ENCODE results near the gene BTNL2.

Gene BTNL2

DNA sequence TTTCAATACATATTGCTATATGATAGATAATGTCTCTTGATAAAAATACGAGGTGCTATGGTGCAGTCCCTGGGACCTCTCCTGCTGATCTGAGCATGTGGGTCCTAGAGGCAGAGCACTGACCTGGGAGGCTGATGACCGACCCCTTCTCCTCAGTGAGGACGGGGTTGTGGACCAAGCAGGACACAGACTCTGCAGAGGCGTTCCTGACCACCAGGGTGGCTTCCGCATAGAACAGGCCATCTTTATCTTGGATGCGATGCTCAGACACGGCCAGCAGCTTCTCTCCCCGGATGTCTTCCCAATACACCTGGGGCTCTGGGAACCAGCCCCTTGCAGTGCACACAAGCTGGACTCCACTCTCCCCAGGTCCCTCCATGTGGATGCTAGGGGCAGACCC, 4.2 kb downstream of the BTNL2 start:
- H3K4me3 ChIP-seq (replicated peaks; ENCODE audit: low read depth, low read length) = no peak overlapping the region
- TF ChIP-seq, protein P1, sequence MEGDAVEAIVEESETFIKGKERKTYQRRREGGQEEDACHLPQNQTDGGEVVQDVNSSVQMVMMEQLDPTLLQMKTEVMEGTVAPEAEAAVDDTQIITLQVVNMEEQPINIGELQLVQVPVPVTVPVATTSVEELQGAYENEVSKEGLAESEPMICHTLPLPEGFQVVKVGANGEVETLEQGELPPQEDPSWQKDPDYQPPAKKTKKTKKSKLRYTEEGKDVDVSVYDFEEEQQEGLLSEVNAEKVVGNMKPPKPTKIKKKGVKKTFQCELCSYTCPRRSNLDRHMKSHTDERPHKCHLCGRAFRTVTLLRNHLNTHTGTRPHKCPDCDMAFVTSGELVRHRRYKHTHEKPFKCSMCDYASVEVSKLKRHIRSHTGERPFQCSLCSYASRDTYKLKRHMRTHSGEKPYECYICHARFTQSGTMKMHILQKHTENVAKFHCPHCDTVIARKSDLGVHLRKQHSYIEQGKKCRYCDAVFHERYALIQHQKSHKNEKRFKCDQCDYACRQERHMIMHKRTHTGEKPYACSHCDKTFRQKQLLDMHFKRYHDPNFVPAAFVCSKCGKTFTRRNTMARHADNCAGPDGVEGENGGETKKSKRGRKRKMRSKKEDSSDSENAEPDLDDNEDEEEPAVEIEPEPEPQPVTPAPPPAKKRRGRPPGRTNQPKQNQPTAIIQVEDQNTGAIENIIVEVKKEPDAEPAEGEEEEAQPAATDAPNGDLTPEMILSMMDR (IDR thresholded peaks at IDR 0.05; ENCODE audit: low read depth, low read length, missing control alignments) = no peak

DNA sequence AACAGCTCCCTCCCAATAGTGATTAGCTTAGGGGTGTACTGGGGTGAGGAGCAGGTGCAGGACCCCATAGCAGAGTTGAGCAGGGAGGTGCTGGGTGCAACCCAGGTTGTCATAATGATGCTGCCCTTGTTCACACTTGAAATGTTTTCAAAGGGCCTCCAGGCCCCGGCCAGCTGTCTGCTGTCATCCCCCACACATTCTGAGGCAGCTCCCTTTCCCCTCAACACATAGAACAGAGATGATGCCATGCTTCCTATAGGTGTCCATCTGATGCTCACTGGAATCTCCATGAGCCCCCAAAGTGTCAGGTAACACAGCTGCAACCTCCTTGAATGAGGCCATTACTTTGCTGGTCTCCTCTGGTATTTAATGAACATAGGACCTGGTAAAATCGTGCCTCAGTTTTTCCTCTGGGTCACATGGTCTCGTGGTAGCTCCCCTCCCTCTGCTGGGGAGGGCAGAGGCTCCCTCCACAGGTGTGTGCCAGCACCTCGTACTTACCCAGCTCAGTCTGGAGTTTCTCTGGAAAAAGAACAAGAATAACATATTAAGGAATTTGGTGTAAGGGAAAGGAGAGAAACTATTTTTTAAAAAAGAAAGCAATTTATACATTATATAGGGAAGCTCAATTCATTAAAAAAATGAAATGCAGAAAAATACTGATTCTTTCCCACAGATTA, 5.6 kb downstream of the BTNL2 start:
- DNase-seq (ENCODE audit: extremely low read depth, low read depth) = no peak
- TF ChIP-seq, protein P1 (IDR thresholded peaks at IDR 0.05; ENCODE audit: low read depth, low read length, missing control alignments) = no peak
- no peak overlapping the region for H3K4me3 ChIP-seq (replicated peaks; ENCODE audit: low read depth, low read length)

More for the DNA sequence above, 4.2 kb downstream of the BTNL2 start:
- no peak for DNase-seq (ENCODE audit: extremely low read depth, low read depth)

DNA sequence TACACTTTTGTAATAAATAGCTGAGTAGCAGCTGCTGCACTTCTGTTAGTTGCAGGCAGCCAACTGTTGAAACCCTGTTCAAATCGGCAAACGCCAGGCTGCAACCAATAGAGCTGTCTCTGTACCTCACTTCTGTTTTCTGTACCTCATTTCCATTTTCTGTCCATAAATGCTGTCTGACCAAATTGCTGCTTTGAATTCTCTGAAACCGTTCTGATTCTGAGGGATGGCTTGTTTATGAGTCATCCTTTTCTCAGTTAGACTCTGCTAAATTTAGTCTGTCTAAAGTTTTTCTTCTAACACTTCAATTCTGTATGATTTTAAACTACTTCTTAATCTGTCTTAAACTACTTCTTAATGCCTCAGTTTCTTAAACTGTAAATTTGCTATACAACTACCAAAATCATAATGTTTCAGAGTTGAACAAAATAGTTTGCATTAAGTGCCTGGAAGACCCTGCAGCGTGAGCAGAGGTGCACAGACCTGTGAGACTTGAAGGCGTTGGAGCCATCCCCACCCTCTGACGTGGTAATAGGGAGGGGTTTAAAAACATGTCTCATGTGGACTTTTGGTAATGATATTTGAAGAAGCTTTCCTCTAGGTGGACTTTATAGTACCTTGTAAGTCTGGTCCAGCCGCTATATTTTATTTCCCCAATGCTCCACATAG, 9.6 kb downstream of the BTNL2 start:
- TF ChIP-seq, protein P1 (IDR thresholded peaks at IDR 0.05; ENCODE audit: low read depth, low read length, missing control alignments) = no peak
- no peak overlapping the region for H3K4me3 ChIP-seq (replicated peaks; ENCODE audit: low read depth, low read length)
- no peak for DNase-seq (ENCODE audit: extremely low read depth, low read depth)

DNA sequence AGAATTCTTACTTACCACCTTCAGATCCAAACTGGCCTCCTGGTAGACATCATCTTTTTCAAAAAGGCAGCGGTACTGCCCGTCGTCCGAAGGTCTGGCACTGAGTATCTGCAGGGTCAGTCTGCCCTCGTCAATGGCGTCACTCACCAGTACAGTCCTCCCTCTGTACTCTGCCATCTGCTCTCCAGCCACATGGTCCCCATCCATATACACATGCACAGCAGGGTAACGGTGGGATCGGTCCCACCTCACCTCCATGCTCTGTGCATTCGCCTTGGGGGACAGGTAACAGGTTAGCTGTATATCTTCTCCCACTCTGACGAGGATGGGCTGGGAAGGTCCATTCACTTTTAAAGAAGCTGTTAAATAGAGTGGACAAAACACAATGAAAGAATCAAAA, 11.0 kb downstream of the BTNL2 start:
- H3K4me3 ChIP-seq (replicated peaks; ENCODE audit: low read depth, low read length) = no peak overlapping the region
- DNase-seq (ENCODE audit: extremely low read depth, low read depth) = no peak
- TF ChIP-seq, protein P1 (IDR thresholded peaks at IDR 0.05; ENCODE audit: low read depth, low read length, missing control alignments) = no peak

DNA sequence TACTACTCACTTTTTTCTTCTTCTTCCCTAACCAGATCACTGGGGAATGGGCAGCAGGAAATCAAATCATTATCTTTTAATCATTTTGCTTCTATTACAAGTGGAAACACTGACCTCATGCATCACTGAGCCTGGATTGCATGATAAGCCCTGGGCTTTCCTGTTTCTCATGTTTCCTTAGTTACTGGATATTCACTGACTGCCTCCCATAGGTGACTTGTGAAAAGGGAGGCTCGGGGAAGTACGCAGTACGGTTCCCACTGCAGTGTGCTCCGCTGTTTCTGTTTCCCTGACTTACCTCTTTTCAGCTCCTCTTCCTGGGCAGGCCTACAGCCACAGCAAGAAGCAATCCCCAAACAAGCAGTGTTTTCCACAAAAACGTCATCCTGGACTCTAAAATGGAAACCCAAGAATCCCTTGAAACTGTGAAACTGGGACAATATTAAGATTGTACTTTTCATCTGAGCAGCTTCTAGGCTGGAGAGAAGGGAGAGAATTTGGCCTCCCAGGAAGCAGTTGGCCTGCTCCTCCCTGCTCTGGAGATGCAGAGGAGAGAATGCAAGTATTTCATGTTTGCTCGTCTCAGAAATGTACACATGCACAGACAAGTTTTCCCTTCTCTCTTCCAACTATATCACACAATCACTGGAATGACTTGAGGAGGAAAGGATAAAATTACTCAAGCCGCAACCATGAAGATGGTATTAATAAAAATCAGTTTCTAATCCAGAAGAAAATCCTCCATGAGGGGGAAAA, 13.1 kb downstream of the BTNL2 start:
- no peak for DNase-seq (ENCODE audit: extremely low read depth, low read depth)
- TF ChIP-seq, protein P1 (IDR thresholded peaks at IDR 0.05; ENCODE audit: low read depth, low read length, missing control alignments) = no peak
- no peak overlapping the region for H3K4me3 ChIP-seq (replicated peaks; ENCODE audit: low read depth, low read length)

DNA sequence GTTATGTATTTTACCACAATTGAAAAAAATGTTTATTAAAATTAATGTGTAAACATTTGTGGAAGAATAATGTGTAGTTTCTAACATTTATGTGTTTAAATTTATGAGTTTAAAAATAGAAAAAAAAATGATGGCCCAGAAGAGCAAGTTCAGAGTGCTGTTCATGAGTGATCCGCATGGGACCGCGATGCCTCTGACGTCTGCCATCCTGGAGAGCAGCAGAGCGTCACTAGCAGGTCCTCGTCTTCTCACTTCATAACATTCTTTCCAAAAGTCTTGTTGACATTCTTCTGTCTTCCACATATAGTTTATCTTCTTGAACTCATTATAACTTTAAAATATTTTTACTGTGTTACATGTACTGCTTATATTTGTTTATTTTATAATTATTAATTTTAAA, 15.5 kb downstream of the BTNL2 start:
- no peak for DNase-seq (ENCODE audit: extremely low read depth, low read depth)
- H3K4me3 ChIP-seq (replicated peaks; ENCODE audit: low read depth, low read length) = no peak overlapping the region
- TF ChIP-seq, protein P1 (IDR thresholded peaks at IDR 0.05; ENCODE audit: low read depth, low read length, missing control alignments) = no peak

Measured in HFF-Myc (cell line).